Measurements from ENCODE around the gene KCNQ5.

The KCNQ5 gene

GRCh38 chr6:72740135-72740534, 118.3 kb downstream of the KCNQ5 start:
- no peak for DNase-seq (ENCODE audit: low read depth in 1 of 2, low spot score in 1 of 2)

- DNase-seq (ENCODE audit: low read depth in 1 of 2, low spot score in 1 of 2), result no peak
These were observed 119.2 kb downstream of the KCNQ5 start for GRCh38 chr6:72741083-72741482.

DNA sequence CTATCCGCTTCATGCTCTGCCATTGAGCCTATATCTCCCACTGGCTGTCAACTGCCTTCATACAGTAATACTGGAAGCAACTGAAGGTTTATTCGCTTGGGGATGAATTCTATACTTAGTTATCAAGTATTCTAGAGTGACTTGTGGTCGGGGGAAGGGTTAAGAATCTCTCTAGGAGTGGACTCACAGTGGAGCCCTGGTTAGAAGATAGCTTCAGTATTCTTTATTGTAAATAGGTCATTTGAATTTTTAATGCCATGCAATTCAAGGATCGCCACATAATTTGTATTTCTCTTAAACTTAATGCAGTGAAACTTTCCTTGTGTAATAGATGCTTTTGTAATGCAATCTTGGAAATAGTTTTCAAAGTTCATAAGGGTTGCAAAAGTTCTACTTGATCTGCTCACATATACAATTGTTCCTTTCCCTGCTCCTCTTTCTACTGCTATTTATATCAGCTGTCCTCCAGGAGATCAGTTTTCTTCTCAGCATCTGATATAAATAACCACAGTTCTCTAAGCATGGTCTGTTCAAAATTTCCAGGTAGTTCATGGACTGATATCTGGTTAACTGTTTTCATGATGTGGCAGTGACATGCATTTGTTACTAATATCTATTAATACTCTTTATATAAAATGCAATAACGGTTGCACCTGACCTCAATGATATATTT, 120.3 kb downstream of the KCNQ5 start:
- DNase-seq (ENCODE audit: low read depth in 1 of 2, low spot score in 1 of 2), result no peak

GRCh38 chr6:72746276-72746675, 124.4 kb downstream of the KCNQ5 start:
- DNase-seq (ENCODE audit: low read depth in 1 of 2, low spot score in 1 of 2), result no peak

- no peak for DNase-seq (ENCODE audit: low read depth in 1 of 2, low spot score in 1 of 2)
These were observed 126.9 kb downstream of the KCNQ5 start for GRCh38 chr6:72748759-72749158.

- no peak for DNase-seq (ENCODE audit: low read depth in 1 of 2, low spot score in 1 of 2)
These were observed 133.9 kb downstream of the KCNQ5 start for GRCh38 chr6:72755752-72756151.

DNA sequence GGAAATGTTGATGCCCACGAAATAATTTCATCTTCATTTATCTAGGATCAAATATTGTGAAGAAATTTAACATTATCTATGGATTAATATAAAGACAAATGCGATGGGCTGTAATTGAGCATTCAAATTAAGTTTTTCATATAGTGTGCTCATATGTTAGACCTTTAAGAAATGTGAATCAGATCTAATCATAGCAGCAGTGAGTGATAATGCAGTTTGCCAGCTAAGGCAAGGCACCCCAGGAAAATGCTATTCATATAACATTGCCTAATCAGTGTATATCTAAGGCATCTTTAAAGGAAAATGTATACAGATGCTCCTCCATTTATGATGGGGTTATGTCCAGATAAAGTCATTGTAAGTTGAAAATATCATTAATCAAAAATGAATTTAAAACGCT, 135.2 kb downstream of the KCNQ5 start:
- DNase-seq (ENCODE audit: low read depth in 1 of 2, low spot score in 1 of 2), result no peak

GRCh38 chr6:72757926-72758325, 136.1 kb downstream of the KCNQ5 start:
- DNase-seq (ENCODE audit: low read depth in 1 of 2, low spot score in 1 of 2), result no peak

- no peak for DNase-seq (ENCODE audit: low read depth in 1 of 2, low spot score in 1 of 2)
These were observed 137.0 kb downstream of the KCNQ5 start for GRCh38 chr6:72758901-72759300.

DNA sequence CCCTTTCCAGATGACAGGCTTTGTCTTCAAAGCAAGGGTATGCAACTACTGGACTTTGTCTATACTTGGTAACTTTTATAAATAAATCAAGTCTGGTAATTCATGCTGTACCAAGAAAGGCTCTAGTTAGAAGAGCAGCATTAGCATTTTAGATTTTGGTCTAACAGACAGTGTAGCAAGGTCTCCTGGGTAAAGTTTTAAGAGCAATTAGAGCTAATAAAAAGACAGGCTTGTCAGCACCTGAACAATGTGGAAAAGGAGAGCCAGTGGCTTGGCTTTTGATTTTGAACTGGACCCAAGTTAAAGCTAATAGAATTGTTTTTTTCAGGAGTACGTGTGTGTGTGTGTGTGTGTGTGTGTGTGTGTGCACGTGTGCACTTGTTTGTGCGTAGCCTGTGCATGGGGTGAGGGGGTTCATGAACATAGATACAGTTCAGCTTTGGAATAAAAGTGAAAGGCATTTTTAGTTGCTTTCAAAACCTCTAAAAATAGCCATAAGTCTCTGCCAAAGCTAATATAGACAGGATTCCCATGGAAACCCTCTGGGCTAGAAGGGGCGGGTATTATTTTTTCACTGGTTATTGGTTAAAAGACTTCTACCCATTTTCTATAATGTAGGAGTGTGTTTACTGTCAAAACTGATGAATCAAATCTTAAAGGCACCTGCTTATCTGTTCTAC, 138.4 kb downstream of the KCNQ5 start:
- DNase-seq (ENCODE audit: low read depth in 1 of 2, low spot score in 1 of 2), result no peak

DNA sequence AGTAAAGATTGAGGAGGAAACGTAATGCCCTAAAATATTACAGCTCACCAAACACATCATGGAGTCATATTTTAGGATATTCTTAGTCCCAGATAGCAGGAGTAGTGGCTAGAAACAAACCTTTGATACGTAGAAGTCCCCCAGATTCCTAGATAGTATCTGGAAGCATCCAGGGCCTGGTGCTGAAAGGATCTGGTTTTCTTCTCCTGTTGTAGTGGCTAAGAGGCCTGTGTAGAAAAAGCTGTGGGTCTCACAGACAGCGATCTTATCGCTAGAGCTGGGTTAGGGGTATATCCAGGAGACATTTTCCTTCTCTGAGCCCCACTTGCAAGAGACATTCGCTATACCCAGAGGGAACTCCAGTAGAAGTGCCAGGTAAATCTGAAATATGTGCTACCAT, 139.9 kb downstream of the KCNQ5 start:
- DNase-seq (ENCODE audit: low read depth in 1 of 2, low spot score in 1 of 2), result no peak

GRCh38 chr6:72769459-72770125, 147.7 kb downstream of the KCNQ5 start:
- no peak for DNase-seq (ENCODE audit: low read depth in 1 of 2, low spot score in 1 of 2)

DNA sequence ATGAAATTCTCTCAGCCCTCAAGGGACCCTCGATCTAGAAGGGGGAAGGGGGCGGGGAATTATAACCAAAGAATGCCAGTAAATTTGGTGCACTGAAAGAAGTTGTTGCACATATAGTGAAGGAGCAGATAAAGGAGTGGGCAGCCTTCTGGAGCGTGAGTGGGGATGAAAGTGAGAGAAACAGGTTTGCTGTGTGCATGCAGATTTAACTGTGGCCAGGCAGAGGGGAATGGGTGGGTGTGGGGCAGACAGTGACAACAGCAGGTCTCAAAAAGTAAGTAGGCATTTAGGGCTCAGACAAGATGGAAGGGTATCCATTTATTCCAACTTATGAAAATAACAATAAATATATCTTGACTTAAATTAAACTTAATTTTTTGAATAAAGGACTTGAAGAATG, 149.1 kb downstream of the KCNQ5 start:
- DNase-seq (ENCODE audit: low read depth in 1 of 2, low spot score in 1 of 2), result no peak

DNA sequence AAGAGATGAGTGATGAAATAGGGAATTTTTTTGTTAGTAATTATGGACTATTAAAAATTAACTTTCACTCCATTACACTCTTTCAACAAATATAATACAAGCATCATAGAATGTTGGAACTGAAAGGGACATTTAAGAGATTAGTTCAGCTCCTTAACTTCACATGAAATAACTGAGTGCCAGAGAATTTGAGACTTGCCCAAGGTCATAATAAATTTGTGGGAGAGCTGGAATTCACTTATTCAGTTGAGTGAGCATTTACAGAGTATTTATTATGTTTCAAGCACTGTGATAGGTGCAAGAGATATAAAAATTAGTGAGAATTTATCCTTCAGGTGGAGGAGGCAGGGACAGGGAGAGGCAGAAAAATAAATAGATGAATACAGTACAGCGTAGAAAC, 154.6 kb downstream of the KCNQ5 start:
- no peak for DNase-seq (ENCODE audit: low read depth in 1 of 2, low spot score in 1 of 2)

- DNase-seq (ENCODE audit: low read depth in 1 of 2, low spot score in 1 of 2), result no peak
These were observed 159.8 kb downstream of the KCNQ5 start for GRCh38 chr6:72781624-72782023.

DNA sequence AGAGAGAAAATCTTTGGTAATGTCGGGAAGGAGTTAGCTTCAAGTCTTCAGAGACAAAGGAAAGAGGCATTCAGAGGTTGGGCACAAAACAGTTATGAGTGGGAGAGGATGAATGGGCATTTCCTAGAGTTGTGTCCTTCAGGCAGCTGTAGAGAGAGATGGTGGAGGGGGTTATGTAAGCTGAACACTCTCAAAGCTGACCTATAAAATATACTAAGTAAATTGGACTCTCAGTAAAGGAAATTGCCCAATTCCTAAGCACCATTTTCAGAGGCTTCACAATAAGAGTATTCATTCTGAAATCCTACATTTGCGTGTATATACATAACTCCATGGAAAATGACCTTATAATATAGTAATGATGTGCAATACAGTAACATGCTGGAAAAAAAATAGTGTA, 161.2 kb downstream of the KCNQ5 start:
- DNase-seq (ENCODE audit: low read depth in 1 of 2, low spot score in 1 of 2), result no peak

DNA sequence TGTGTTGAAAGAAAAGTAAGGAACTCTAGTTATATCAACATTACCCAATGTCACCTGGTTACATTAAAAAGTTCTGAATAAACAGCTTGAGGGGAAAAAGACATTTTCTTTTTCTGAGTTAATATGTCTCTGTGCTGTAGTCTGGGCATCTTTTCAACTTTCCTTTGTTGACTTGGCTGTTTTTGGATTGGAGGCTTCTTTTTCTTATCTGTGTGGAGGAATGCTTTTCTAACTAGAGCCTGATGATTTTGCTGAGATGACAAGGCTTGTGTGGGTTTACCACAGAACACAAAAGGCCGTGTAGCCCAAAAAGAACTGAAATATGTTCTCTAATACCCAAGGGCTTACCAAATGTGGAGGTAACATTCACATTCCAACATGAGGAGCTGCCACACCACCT, 161.8 kb downstream of the KCNQ5 start:
- no peak for DNase-seq (ENCODE audit: low read depth in 1 of 2, low spot score in 1 of 2)

GRCh38 chr6:72784071-72784470, 162.2 kb downstream of the KCNQ5 start:
- DNase-seq (ENCODE audit: low read depth in 1 of 2, low spot score in 1 of 2), result no peak

DNA sequence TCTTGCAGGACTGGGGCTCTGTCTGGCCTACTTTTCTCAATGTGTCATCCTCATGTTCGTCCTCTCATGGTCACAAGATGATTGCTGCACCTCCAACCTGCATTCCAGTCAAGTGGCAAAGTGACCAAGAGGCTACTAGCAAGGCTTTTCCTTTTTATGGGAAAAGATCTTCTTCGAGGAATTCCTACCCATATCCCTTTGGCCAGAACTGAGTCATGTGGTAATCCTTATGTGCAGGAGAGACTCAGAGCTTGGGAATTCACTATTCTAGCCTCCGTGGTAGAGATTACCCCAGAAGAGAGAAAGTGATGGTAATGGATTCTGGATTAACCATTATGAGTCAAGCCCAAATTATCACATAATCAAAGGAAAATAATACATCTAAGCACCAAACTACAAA, 162.7 kb downstream of the KCNQ5 start:
- DNase-seq (ENCODE audit: low read depth in 1 of 2, low spot score in 1 of 2), result no peak

DNA sequence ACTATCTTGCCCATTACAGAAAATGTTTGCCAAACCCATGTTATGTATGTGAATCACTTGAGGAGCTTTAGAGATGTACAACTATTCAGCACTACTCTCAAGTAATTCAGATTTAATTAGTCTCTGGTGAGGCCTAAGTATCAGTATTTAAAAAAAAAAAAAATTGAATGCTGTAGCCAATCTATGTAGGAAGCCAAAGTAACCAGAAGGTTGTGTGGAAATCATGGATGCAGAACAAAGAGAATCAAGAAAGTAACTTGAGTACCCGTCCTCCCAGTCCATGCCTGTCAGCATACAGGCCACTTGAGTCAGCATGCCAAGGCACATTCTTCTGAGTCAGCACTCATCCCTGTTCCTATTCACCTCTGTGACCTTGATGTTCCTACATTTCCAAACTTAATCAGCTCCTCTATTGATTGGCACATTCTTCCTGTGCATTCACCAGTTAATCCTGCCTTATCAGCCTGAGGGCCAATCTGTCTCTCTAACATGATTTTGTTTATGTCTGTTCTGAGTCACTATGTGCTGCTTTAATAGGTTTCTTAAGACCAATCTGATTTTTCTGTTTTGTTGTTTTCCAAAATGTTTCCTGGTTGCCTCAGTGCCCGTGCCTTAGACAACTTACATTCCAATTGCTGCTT, 165.6 kb downstream of the KCNQ5 start:
- DNase-seq (ENCODE audit: low read depth in 1 of 2, low spot score in 1 of 2), result no peak

- no peak for DNase-seq (ENCODE audit: low read depth in 1 of 2, low spot score in 1 of 2)
These were observed 166.3 kb downstream of the KCNQ5 start for GRCh38 chr6:72788188-72788587.

GRCh38 chr6:72789145-72789544, 167.3 kb downstream of the KCNQ5 start:
- no peak for DNase-seq (ENCODE audit: low read depth in 1 of 2, low spot score in 1 of 2)
